H9 (cell line): ENCODE measurements around the gene C2CD2. TPM values are rescaled to one million over a fixed set of nuclear protein-coding genes. Genes with fewer than 3 reads are reported as not detected.

Source experiments
- DNase-seq: peaks from one replicate; pipeline ENCODE4 v3.0.0-alpha.2; 2017
- H2AFZ ChIP-seq: one replicate; pipeline ENCODE4 v1.6.1; 2013; ENCODE audit warnings: mild to moderate bottlenecking, low read length, control low read depth, moderate library complexity
- H2AK5ac ChIP-seq: 2 replicates; pipeline ENCODE4 v1.6.1; 2013; ENCODE audit warnings: low read length, control low read depth, mixed read lengths; ENCODE audit not compliant: insufficient read length
- H2BK120ac ChIP-seq: one replicate; pipeline ENCODE4 v1.6.1; 2013; ENCODE audit warnings: low read depth, mild to moderate bottlenecking, low read length, control low read depth, inconsistent platforms; ENCODE audit not compliant: poor library complexity, severe bottlenecking
- H2BK12ac ChIP-seq: 2 replicates; pipeline ENCODE4 v1.6.1; 2013; ENCODE audit warnings: low read length, control low read depth, mixed read lengths, low read depth; ENCODE audit not compliant: insufficient read length
- H2BK15ac ChIP-seq: 2 replicates; pipeline ENCODE4 v1.6.1; 2013; ENCODE audit warnings: low read depth, low read length, control low read depth
- H2BK20ac ChIP-seq: one replicate; pipeline ENCODE4 v1.6.1; 2013; ENCODE audit warnings: low read depth, mild to moderate bottlenecking, low read length, control low read depth, inconsistent platforms; ENCODE audit not compliant: poor library complexity, severe bottlenecking
- H2BK5ac ChIP-seq: 2 replicates; pipeline ENCODE4 v1.6.1; 2013; ENCODE audit warnings: low read length, control low read depth, mixed read lengths; ENCODE audit not compliant: insufficient read length
- H3K14ac ChIP-seq: 2 replicates; pipeline ENCODE4 v1.6.1; 2013; ENCODE audit warnings: low read length, control low read depth; ENCODE audit not compliant: insufficient read depth
- H3K18ac ChIP-seq: 2 replicates; pipeline ENCODE4 v1.6.1; 2013; ENCODE audit warnings: low read depth, mild to moderate bottlenecking, mixed read lengths, low read length, control low read depth; ENCODE audit not compliant: insufficient read length
- H3K23ac ChIP-seq: 2 replicates; pipeline ENCODE4 v1.6.1; 2013; ENCODE audit warnings: low read length, control low read depth, mixed read lengths, low read depth; ENCODE audit not compliant: insufficient read length
- H3K23me2 ChIP-seq: 2 replicates; pipeline ENCODE4 v1.6.1; 2013; ENCODE audit warnings: low read depth, mild to moderate bottlenecking, mixed read lengths, low read length, control low read depth; ENCODE audit not compliant: insufficient read length, poor library complexity, severe bottlenecking
- H3K27ac ChIP-seq: 2 replicates; pipeline ENCODE4 v1.5.1; 2013; ENCODE audit warnings: low read length, control low read depth, mixed read lengths, low read depth; ENCODE audit not compliant: insufficient read length
- H3K27me3 ChIP-seq: 2 replicates; pipeline ENCODE4 v1.6.1; 2013; ENCODE audit warnings: low read length, control low read depth, inconsistent platforms; ENCODE audit not compliant: insufficient read depth
- H3K4ac ChIP-seq: 2 replicates; pipeline ENCODE4 v1.6.1; 2013; ENCODE audit warnings: low read depth, mild to moderate bottlenecking, control low read depth, inconsistent platforms, low read length, moderate library complexity
- H3K4me1 ChIP-seq: 2 replicates; pipeline ENCODE4 v1.6.1; 2013; ENCODE audit warnings: low read length, control low read depth, inconsistent platforms; ENCODE audit not compliant: insufficient read depth
- H3K4me2 ChIP-seq: 2 replicates; pipeline ENCODE4 v1.6.1; 2013; ENCODE audit warnings: low read length, control low read depth, mixed read lengths; ENCODE audit not compliant: insufficient read length, insufficient read depth
- H3K56ac ChIP-seq: 2 replicates; pipeline ENCODE4 v1.6.1; 2013; ENCODE audit warnings: low read depth, mild to moderate bottlenecking, mixed read lengths, low read length, control low read depth; ENCODE audit not compliant: insufficient read length
- H3K79me1 ChIP-seq: 2 replicates; pipeline ENCODE4 v1.6.1; 2013; ENCODE audit warnings: low read depth, mild to moderate bottlenecking, moderate library complexity, low read length, control low read depth, inconsistent platforms; ENCODE audit not compliant: insufficient read depth, poor library complexity, severe bottlenecking
- H3K79me2 ChIP-seq: 2 replicates; pipeline ENCODE4 v1.6.1; 2013; ENCODE audit warnings: low read length, control low read depth, inconsistent platforms; ENCODE audit not compliant: insufficient read depth
- H3K9ac ChIP-seq: 2 replicates; pipeline ENCODE4 v1.6.1; 2013; ENCODE audit warnings: low read length, control low read depth, mixed read lengths; ENCODE audit not compliant: insufficient read length; ENCODE audit errors: extremely low read depth
- H3K9me3 ChIP-seq: one replicate; pipeline ENCODE4 v1.6.1; 2013; ENCODE audit warnings: low read depth, low read length, inconsistent platforms; ENCODE audit not compliant: control insufficient read depth
- H3T11ph ChIP-seq: one replicate; pipeline ENCODE4 v1.6.1; 2013; ENCODE audit warnings: mild to moderate bottlenecking, low read length, control low read depth, inconsistent platforms
- H4K20me1 ChIP-seq: one replicate; pipeline ENCODE4 v1.6.1; 2013; ENCODE audit not compliant: control insufficient read depth, insufficient read length, insufficient read depth
- H4K5ac ChIP-seq: 2 replicates; pipeline ENCODE4 v1.6.1; 2013; ENCODE audit warnings: low read depth, mild to moderate bottlenecking, mixed read lengths, low read length, control low read depth; ENCODE audit not compliant: insufficient read length
- H4K8ac ChIP-seq: replicated peaks from 2 replicates; pipeline ENCODE4 v1.6.1; 2013; ENCODE audit warnings: low read length, control low read depth, mixed read lengths, low read depth; ENCODE audit not compliant: insufficient read length
- H4K91ac ChIP-seq: 2 replicates; pipeline ENCODE4 v1.6.1; 2013; ENCODE audit warnings: low read depth, mild to moderate bottlenecking, moderate library complexity, mixed read lengths, low read length, control low read depth; ENCODE audit not compliant: insufficient read length
- H3K27ac Mint-ChIP-seq, 3 experiments: 2 replicates in 2 of 3; 3 replicates in 1 of 3; pipeline ENCODE4 v1.8.0; 2020 to 2021; ENCODE audit warnings: mixed read lengths in 3 of 3, mild to moderate bottlenecking in 1 of 3, moderate library complexity in 1 of 3
- H3K27me3 Mint-ChIP-seq: 2 replicates; pipeline ENCODE4 v1.8.0; 2021; ENCODE audit warnings: low read depth, mild to moderate bottlenecking, moderate library complexity, mixed read lengths
- H3K36me3 Mint-ChIP-seq, 3 experiments: 2 replicates in 2 of 3; 3 replicates in 1 of 3; pipeline ENCODE4 v1.8.0; 2020 to 2021; ENCODE audit warnings: low read depth in 3 of 3, mixed read lengths in 3 of 3; ENCODE audit not compliant: insufficient read depth in 1 of 3
- H3K4me1 Mint-ChIP-seq, 2 experiments: 2 replicates each; pipeline ENCODE4 v1.8.0; 2020; ENCODE audit warnings: mixed read lengths in 2 of 2
- H3K4me3 Mint-ChIP-seq, 2 experiments: 2 replicates in 1 of 2; 3 replicates in 1 of 2; pipeline ENCODE4 v1.8.0; 2020 to 2021; ENCODE audit warnings: mild to moderate bottlenecking in 2 of 2, mixed read lengths in 2 of 2, moderate library complexity in 1 of 2
- H3K9me3 Mint-ChIP-seq, 2 experiments: 2 replicates in 1 of 2; 3 replicates in 1 of 2; pipeline ENCODE4 v1.8.0; 2020; ENCODE audit warnings: mild to moderate bottlenecking in 2 of 2, mixed read lengths in 2 of 2, moderate library complexity in 1 of 2
- CTCF ChIP-seq: fragments of 200-600 bp; sonication (generic); conservative IDR thresholded peaks from 3 replicates; pipeline ENCODE4 v1.8.0; 2021; ENCODE audit warnings: antibody characterized with exemption, mild to moderate bottlenecking
- WGBS: extraction: QIAGEN DNeasy Blood & Tissue Kit; methylation state at CpG from one replicate; pipeline ENCODE4 v1.1.7; 2013; ENCODE audit warnings: missing lambda C conversion rate, low lambda C conversion rate, mixed read lengths; ENCODE audit not compliant: insufficient read length; ENCODE audit errors: extremely low coverage; 5-methylcytosine and 5-hydroxymethylcytosine counted together
- total RNA-seq: library from RNA; stranded (reverse); gene quantifications from 2 replicates; pipeline ENCODE4 v1.2.1, GENCODE V29; 2021

C2CD2 gene
- total RNA-seq, 1 experiment from 2014 or later: 14.6 TPM

GRCh38 chr21:41907496-41908258, 46.1 kb downstream of the C2CD2 start:
- H3K56ac ChIP-seq: no peak overlapping the region
- no peak overlapping the region for H4K8ac ChIP-seq
- no peak overlapping the region for H2AFZ ChIP-seq
- no peak overlapping the region for H3K23ac ChIP-seq
- no CpG with 5 or more reads among the region's 36 CpGs for WGBS
- H2BK20ac ChIP-seq: no peak overlapping the region
- no peak overlapping the region for H3K9ac ChIP-seq
- no peaks in the 10 kb centered on the region for H4K20me1 ChIP-seq
- H4K5ac ChIP-seq: no peak overlapping the region
- no peaks in the 10 kb centered on the region for H3K79me1 ChIP-seq
- no peak overlapping the region for H2AK5ac ChIP-seq
- no peaks in the 10 kb centered on the region for H3K27me3 ChIP-seq
- no peak overlapping the region for H3K18ac ChIP-seq
- Mint-ChIP-seq H3K4me3 (no peak overlapping the region), H3K27me3 (no peaks in the 10 kb centered on the region), H3K27ac (peak overlapping the region in 1 of 3 experiments; percentile 32; a peak in 1 of 7 replicates), H3K4me1 (peaks cover 0 to 6% of the 10 kb centered on the region in 2 experiments; a peak in 1 of 4 replicates), H3K36me3 (peaks cover 1 to 11% (median 6%) of the 10 kb centered on the region in 3 experiments; a peak in 5 of 7 replicates), H3K9me3 (no peaks in the 10 kb centered on the region)
- no peak overlapping the region for H3K27ac ChIP-seq
- no peak overlapping the region for H2BK5ac ChIP-seq
- no peak overlapping the region for H3T11ph ChIP-seq
- H2BK120ac ChIP-seq: no peak overlapping the region
- H2BK12ac ChIP-seq: no peak overlapping the region
- H3K23me2 ChIP-seq: no peaks in the 10 kb centered on the region
- DNase-seq: no peak
- H3K4ac ChIP-seq: no peak overlapping the region
- H3K14ac ChIP-seq: no peak overlapping the region
- H3K9me3 ChIP-seq: no peaks in the 10 kb centered on the region
- H4K91ac ChIP-seq: no peak overlapping the region
- no peak overlapping the region for H2BK15ac ChIP-seq
- H3K4me1 ChIP-seq: no peaks in the 10 kb centered on the region
- H3K79me2 ChIP-seq: no peaks in the 10 kb centered on the region
- H3K4me2 ChIP-seq: no peak overlapping the region
- no peak for TF ChIP-seq CTCF
